A172 (cell line): Measurements from ENCODE around the gene SLC12A5. TPM values are rescaled to one million over a fixed set of nuclear protein-coding genes. Genes with fewer than 3 reads are reported as not detected.
A peak's percentile ranks its signal among the peaks of the same experiment; 100 is the strongest.

ENCODE experiments used
- DNase-seq: peaks from one replicate; pipeline ENCODE4 v3.0.0-alpha.2; 2015; ENCODE audit warnings: low spot score
- total RNA-seq: library from RNA; depleted of rRNA; stranded (reverse); fragments of >200 nt; shearing (Covaris generic); gene quantifications from 2 replicates; pipeline ENCODE4 v1.2.3, GENCODE V29; 2014

Gene SLC12A5
- total RNA-seq, 1 experiment from 2014 or later: 0.90 TPM

GRCh38 chr20:46006022-46006705, 22.9 kb upstream of the SLC12A5 start:
- no peak for DNase-seq

GRCh38 chr20:46006964-46007363, 22.1 kb upstream of the SLC12A5 start:
- DNase-seq: no peak

GRCh38 chr20:46007671-46008070, 21.3 kb upstream of the SLC12A5 start:
- no peak for DNase-seq

GRCh38 chr20:46009816-46010215, 19.2 kb upstream of the SLC12A5 start:
- no peak for DNase-seq

- DNase-seq: no peak
Measured at GRCh38 chr20:46010491-46011391, 18.3 kb upstream of the SLC12A5 start.

- DNase-seq: no peak
Measured at GRCh38 chr20:46011631-46012482, 17.2 kb upstream of the SLC12A5 start.

GRCh38 chr20:46012921-46013320, 16.1 kb upstream of the SLC12A5 start:
- no peak for DNase-seq

GRCh38 chr20:46013322-46013828, 15.6 kb upstream of the SLC12A5 start:
- DNase-seq: no peak

GRCh38 chr20:46013829-46014516, 15.0 kb upstream of the SLC12A5 start:
- no peak for DNase-seq

GRCh38 chr20:46014517-46015396, 14.3 kb upstream of the SLC12A5 start:
- no peak for DNase-seq

GRCh38 chr20:46017272-46017671, 11.7 kb upstream of the SLC12A5 start:
- no peak for DNase-seq

- no peak for DNase-seq
Measured at GRCh38 chr20:46018112-46018511, 10.9 kb upstream of the SLC12A5 start.

GRCh38 chr20:46018611-46019010, 10.4 kb upstream of the SLC12A5 start:
- no peak for DNase-seq

- DNase-seq: no peak
Measured at GRCh38 chr20:46020555-46020954, 8.5 kb upstream of the SLC12A5 start.

- peak; percentile 57 for DNase-seq
Measured at GRCh38 chr20:46021361-46022359, 7.4 kb upstream of the SLC12A5 start.

- peak; percentile 62 for DNase-seq
Measured at GRCh38 chr20:46022411-46023147, 6.4 kb upstream of the SLC12A5 start.

- DNase-seq: no peak
Measured at GRCh38 chr20:46023148-46023484, 5.9 kb upstream of the SLC12A5 start.

- DNase-seq: no peak
Measured at GRCh38 chr20:46023999-46024398, 5.0 kb upstream of the SLC12A5 start.
